SK-N-SH treated with all-trans-retinoic acid at 6 μM for 48 hours (cell line): ENCODE results near the gene PLCL2.

Source experiments
- ARNTL ChIP-seq: fragments of 450-650 bp; formaldehyde crosslinking; IDR thresholded peaks from 2 replicates; pipeline ENCODE4 v1.5.0; 2020; ENCODE audit warnings: low read depth, mild to moderate bottlenecking, moderate library complexity, borderline replicate concordance
- CSRNP3 ChIP-seq: fragments of 250-450 bp; sonication (Bioruptor Pico); IDR thresholded peaks from 2 replicates; pipeline ENCODE4 v1.5.1; 2021; ENCODE audit warnings: mild to moderate bottlenecking, moderate library complexity
- ESRRG ChIP-seq: fragments of 250-450 bp; sonication (Bioruptor Pico); IDR thresholded peaks from 2 replicates; pipeline ENCODE4 v1.6.1; 2021; ENCODE audit warnings: mild to moderate bottlenecking
- GLIS3 ChIP-seq: fragments of 250-450 bp; sonication (Bioruptor Pico); IDR thresholded peaks from 2 replicates; pipeline ENCODE4 v1.5.0; 2020; ENCODE audit warnings: mild to moderate bottlenecking, moderate library complexity
- ISL1 ChIP-seq: fragments of 250-450 bp; sonication (Bioruptor Pico); IDR thresholded peaks from 2 replicates; pipeline ENCODE4 v2.1.2; 2022; ENCODE audit warnings: mild to moderate bottlenecking, moderate library complexity
- PATZ1 ChIP-seq: fragments of 250-450 bp; sonication (Bioruptor Pico); IDR thresholded peaks from 2 replicates; pipeline ENCODE4 v1.8.0; 2020; ENCODE audit warnings: mild to moderate bottlenecking, moderate library complexity, borderline replicate concordance
- RARB ChIP-seq: fragments of 250-450 bp; sonication (Bioruptor Pico); IDR thresholded peaks from 2 replicates; pipeline ENCODE4 v1.8.0; 2021; ENCODE audit warnings: mild to moderate bottlenecking, moderate library complexity
- ZC3H10 ChIP-seq: fragments of 250-450 bp; sonication (Bioruptor Pico); IDR thresholded peaks from 2 replicates; pipeline ENCODE4 v1.5.1; 2021; ENCODE audit warnings: mild to moderate bottlenecking, moderate library complexity
- ZFP3 ChIP-seq: fragments of 250-450 bp; sonication (Bioruptor Pico); IDR thresholded peaks from 2 replicates; pipeline ENCODE4 v1.5.0; 2020; ENCODE audit warnings: mild to moderate bottlenecking, moderate library complexity
- ZFP30 ChIP-seq: fragments of 450-650 bp; formaldehyde crosslinking; IDR thresholded peaks from 2 replicates; pipeline ENCODE4 v1.5.0; 2022; ENCODE audit warnings: mild to moderate bottlenecking, moderate library complexity
- ZNF70 ChIP-seq: fragments of 450-650 bp; formaldehyde crosslinking; IDR thresholded peaks from 2 replicates; pipeline ENCODE4 v1.5.0; 2020; ENCODE audit warnings: mild to moderate bottlenecking, moderate library complexity
- TF ChIP-seq, protein P1 (sequence below): fragments of 250-450 bp; sonication (Bioruptor Pico); IDR thresholded peaks from 2 replicates; pipeline ENCODE4 v1.5.1; 2020; ENCODE audit warnings: low read depth, mild to moderate bottlenecking, moderate library complexity
- TF ChIP-seq, protein P2 (sequence below): fragments of 250-450 bp; sonication (Bioruptor Pico); IDR thresholded peaks from 2 replicates; pipeline ENCODE4 v1.5.0; 2020; ENCODE audit warnings: mild to moderate bottlenecking, moderate library complexity

- TF ChIP-seq ISL1 (CRISPR knock-in tag) (no peak), RARB (CRISPR knock-in tag) (no peak), ZFP30 (CRISPR knock-in tag) (no peak), GLIS3 (CRISPR knock-in tag) (no peak), ZFP3 (CRISPR knock-in tag) (no peak), ZC3H10 (CRISPR knock-in tag) (no peak), PATZ1 (CRISPR knock-in tag) (no peak), CSRNP3 (CRISPR knock-in tag) (no peak), ZNF70 (CRISPR knock-in tag) (no peak), ARNTL (CRISPR knock-in tag) (no peak), ESRRG (CRISPR knock-in tag) (no peak)
- TF ChIP-seq, protein P1, sequence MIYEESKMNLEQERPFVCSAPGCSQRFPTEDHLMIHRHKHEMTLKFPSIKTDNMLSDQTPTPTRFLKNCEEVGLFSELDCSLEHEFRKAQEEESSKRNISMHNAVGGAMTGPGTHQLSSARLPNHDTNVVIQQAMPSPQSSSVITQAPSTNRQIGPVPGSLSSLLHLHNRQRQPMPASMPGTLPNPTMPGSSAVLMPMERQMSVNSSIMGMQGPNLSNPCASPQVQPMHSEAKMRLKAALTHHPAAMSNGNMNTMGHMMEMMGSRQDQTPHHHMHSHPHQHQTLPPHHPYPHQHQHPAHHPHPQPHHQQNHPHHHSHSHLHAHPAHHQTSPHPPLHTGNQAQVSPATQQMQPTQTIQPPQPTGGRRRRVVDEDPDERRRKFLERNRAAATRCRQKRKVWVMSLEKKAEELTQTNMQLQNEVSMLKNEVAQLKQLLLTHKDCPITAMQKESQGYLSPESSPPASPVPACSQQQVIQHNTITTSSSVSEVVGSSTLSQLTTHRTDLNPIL, result no peak
- TF ChIP-seq, protein P2, sequence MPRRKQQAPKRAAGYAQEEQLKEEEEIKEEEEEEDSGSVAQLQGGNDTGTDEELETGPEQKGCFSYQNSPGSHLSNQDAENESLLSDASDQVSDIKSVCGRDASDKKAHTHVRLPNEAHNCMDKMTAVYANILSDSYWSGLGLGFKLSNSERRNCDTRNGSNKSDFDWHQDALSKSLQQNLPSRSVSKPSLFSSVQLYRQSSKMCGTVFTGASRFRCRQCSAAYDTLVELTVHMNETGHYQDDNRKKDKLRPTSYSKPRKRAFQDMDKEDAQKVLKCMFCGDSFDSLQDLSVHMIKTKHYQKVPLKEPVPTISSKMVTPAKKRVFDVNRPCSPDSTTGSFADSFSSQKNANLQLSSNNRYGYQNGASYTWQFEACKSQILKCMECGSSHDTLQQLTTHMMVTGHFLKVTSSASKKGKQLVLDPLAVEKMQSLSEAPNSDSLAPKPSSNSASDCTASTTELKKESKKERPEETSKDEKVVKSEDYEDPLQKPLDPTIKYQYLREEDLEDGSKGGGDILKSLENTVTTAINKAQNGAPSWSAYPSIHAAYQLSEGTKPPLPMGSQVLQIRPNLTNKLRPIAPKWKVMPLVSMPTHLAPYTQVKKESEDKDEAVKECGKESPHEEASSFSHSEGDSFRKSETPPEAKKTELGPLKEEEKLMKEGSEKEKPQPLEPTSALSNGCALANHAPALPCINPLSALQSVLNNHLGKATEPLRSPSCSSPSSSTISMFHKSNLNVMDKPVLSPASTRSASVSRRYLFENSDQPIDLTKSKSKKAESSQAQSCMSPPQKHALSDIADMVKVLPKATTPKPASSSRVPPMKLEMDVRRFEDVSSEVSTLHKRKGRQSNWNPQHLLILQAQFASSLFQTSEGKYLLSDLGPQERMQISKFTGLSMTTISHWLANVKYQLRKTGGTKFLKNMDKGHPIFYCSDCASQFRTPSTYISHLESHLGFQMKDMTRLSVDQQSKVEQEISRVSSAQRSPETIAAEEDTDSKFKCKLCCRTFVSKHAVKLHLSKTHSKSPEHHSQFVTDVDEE, result no peak
Observed at GRCh38 chr3:16994854-16995525, 110.2 kb downstream of the PLCL2 start.
